Hypothalamus (tissue), 51 donors: Measurements from ENCODE around the gene ALK.

Experiments
- DNase-seq, 51 donors: peaks; one replicate each; lab custom pipeline; 2025; lab: John Stamatoyannopoulos, UW

The ALK gene

DNA sequence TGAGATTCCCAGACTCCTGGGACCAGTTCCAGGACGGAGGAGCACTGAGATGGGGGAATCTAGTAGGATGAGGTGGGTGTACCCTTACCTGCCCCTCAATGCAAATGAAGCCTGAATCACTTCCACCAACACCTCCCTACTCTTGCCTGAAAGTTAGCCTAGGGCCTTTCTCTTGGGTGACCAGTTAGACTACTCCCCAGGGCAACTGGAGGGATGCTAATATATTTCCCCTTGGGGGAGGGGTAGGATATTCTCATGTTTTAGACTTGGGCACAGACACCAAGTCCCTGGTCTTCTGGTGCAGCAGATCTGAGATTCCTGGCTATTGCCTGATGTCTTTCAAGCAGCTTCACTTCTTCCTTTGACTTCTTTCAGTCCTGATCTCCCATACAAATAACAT is 334.5 kb downstream of the ALK start:
- no peak for DNase-seq

DNA sequence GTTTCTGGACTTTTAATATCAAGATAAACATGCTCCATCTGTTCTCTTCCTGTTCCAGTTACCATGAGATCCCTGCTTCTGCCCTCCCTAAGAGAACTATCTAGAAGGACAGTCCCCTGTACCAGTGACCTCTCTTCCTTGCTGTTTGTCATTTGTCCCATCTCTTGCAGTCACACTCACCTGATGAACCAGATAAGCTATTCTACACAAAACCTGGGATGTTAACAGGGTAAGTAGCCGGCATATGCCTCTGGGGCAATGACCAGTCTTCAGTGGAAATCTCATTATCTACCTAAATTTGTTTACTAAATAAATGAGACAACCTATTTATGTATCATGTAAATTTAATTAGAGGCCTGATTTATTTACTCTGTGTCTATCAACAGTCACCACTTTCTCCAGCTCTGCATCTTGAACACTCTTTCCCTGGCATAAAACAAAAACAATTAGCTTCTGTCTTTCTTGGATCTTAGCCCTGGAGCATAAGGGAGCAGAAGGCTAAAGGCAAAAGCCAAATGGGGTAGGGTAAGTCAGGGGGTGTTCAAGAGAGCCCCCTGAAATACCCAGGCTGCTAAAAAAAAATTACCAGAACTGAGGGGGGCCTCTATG is 337.7 kb downstream of the ALK start:
- no peak for DNase-seq

DNA sequence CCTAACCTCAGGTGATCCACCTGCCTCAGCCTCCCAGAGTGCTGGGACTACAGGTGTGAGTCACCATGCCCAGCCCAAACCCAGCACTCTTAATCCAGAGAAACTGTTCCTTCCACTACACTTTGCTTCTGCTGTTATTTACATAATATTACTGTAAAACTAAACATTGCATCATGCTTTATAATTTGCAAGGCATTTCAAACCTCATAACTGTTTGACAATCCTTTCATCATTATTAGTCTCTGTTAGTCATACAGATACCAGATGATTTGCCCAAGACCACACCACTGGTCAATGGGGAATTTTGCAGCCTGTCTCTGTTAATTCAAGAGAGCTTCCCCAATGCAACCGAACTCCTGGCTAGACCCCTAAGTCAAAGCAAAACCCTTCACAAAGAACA is 338.3 kb downstream of the ALK start:
- DNase-seq, result no peak

DNA sequence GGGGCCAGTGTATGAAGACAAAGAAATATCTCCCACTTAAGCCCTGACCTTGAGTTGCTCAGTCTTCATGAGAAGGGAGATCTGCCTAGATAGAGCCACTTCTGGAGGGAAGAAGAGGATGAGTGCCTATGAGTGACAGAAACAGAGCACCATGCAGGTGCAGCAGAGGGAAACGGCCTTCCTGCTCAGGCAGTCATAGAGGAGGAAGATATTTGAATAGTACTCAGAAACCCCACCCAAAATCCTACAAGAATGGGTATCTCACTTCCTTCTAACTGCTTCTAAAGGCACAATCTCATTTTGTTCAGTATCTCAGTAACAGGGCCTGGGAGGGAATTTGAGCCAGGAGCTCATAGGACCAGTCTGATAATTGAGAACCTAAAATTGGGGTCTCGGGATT is 339.3 kb downstream of the ALK start:
- DNase-seq, result no peak

DNA sequence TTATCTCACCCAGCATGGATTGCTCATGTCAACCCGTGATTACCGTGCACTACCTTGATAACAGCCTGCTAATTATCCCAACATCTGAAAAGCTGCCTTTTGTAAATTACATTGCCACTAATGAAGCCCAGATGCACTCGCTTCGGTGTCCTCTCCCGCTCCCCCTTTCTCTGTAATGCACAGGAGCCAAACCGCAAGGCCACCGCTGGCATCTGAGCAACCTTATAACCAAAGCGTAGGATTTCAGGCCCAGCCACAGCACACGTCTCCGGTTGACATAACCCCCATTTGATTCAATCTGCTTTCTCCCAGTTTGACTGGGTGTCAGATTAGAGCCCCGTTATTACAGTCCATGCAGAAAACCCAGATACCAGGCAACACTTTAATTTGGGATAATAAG is 341.2 kb downstream of the ALK start:
- no peak for DNase-seq

DNA sequence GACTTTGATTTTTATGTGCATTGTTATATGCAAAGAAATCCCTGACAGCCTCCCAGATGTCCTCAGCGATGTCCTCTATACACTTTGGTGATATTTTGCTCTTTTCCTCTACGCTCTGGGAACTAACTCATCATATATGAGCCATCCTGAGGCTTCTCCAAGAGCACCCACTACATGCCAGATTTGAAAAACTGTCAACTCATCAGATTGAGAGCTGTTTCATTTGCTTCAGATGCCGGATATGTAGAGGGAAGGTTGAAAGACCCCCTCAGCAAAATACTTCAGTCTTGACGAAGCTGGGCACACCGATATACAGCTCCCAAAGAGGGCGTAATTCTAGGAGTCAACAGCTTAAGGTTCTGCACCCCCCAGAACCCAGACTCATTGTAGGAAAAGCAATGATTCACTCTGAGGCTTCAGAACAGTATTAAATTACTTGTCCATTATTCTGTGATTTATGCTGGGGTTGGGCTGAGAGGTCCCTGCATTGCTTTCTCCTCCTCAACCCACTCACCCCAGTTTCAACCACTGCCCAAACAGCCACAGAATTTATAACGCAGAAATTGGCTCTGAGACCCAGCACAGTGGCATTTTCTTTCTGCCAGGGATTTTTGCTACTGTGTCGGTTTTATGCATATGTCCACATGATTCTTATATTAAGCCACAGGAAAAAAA is 341.8 kb downstream of the ALK start:
- no peak for DNase-seq

DNA sequence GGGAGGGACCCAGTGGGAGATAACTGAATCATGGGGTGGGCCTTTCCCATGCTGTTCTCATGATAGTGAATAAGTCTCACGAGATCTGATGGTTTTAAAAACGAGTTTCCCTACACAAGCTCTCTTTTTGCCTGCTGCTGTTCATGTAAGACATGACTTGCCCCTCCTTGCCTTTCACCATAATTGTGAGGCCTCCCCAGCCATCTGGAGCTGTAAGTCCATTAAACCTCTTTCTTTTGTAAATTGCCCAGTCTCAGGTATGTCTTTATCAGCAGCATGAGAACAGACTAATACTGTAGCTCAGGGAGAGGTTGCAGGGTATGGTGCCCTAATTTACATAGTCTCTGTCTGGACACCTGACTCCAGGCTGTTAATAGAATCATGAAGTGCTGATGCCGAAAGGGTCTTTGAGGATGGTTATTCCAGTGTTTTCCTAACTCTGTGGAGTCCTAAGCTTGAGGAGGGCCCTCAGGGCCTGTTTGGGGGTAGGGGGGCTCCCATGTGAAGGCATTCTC is 343.2 kb downstream of the ALK start:
- no peak for DNase-seq

DNA sequence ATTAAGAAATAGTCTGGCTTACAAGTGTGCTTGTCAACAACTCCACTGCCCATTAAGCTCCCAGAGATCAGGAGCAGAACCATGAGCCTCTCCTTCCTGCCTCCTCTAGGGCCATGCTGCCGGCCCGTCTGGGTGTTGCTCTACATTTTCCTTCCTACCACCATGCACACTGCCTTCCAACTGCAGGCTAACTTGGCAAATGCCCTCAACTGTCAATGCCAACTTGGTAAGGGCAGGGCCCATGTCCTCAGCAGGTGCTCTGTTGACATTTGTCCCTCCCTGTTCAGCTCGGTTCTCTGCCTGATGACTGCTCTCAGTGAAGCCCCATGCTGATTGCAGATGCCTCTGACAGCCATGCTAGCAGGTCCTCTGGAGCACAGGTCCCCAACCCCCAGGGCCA is 345.2 kb downstream of the ALK start:
- DNase-seq, result no peak

DNA sequence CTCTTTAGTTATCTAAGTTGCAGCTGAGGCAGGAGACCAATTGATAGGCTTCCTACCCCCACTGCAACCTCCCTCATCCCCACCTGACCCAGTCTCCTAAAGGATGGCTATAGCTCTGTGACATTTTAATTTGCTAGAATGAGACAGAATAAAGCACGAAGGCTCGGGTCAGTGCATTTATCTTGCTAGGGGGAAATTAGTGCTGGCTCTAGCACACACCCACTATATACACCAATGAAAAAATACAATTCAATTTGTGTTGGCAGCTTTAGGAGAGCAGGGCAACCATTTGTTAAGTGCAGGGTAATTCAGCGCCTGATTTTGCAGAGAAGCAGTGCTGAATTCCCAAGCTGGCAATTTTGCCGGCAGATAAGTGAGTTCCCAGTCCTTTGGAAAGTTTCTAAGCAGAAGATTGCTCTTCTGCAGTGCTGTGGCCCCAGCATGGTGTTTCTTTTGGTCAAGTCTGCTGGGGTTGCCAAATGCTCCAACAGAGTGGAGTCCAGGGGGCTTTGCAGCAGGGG is 346.0 kb downstream of the ALK start:
- DNase-seq, result no peak

DNA sequence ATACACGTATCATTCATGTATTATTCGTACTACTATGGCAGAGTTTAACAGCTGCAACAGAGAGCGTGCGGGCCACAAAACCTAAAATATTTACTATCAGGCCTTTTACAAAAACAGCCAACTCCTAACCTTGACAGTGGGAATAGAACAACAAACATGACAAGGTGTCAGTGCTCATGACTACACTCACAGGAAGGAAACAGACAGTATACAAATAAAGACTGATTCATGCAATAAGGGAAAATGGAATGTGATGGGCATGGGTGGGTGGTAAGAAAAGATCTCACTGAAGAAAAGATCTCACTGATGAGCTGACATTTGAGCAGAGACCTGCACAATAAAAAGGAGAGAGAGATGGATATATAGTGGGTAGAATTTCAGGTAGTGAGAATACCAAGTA is 347.8 kb downstream of the ALK start:
- no peak for DNase-seq

DNA sequence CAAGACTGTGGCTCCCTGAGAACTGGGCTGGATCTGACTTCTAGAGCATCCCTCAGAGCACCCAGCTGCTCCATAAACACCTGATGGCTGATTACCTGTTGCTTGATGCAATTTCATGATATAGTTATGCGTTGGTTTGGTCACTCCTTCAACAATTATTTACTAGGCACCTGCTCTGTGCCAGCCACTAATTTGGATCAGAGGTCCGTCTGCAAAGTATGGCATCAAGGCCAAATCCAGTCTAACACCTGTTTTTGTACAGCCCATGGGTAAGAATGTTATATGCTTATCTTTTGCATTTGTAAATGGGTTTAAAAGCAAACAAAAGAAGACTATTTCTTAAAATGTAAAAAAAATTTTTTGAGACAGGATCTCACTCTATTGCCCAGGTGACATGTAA is 348.2 kb downstream of the ALK start:
- no peak for DNase-seq

DNA sequence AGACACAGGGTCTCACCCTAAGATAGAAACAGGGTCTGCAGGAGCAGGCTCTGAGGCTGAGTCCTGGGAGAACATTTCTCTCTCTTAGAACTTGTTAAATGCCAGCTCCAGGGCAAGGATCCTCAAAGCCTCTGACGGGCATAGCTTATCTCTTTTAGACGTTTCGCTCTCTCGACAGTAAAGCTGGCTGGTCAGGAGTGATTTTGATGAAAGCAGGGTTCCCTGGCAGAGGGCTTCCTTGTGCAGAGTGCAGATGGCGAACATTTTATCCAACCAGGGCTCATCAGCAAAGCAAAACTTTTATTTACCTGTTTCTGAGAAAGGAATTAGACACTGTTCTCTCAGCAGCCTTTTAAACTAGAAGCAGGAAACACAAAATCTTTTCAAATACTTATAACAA is 350.8 kb downstream of the ALK start:
- no peak for DNase-seq

DNA sequence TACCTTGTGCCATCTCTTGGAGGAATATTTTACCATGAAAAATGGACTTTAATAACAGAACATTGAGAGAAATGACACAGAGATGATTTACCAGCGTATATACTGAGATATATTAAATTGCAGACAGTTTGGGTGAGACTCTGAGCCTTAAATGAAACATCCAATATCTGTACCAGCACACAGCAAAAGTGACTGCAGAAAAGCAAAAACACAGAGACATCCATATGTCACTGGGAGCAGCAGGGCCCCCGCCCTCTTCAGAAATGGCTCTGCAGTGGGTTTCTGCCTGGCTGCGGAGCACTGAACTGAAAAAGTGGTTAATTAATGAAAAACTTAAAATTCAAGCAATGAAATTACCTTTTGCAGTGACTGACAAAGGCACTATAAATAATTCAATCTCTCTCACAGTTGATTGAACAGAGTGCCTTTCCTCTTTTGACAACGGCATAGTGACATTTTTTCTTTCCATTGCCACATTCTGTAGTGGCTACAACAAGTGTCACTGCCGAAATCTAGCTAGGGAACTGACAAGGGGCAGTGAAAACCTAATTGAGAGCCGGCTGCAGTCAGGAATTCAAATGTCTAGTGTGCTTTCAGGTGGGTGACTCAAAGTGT is 353.4 kb downstream of the ALK start:
- no peak for DNase-seq

DNA sequence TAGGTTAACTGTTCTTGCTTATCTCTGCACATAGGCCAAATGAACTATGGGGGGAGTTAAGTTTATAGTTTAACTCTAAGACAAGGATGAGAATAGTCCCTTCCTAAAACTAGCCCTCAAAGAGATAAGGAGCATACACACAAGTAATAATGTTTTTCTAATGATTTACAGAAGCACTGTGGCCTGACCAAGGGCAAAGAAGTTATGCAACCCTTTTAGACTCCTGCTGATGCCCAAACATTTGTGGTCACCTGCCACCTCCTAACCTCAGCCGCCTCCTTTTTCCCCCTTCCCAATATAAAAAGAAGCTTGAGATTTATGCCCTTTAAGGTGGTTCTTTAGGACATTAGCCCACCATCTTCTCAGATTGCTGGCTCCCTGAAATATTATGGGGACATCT is 357.7 kb downstream of the ALK start:
- DNase-seq, result no peak

DNA sequence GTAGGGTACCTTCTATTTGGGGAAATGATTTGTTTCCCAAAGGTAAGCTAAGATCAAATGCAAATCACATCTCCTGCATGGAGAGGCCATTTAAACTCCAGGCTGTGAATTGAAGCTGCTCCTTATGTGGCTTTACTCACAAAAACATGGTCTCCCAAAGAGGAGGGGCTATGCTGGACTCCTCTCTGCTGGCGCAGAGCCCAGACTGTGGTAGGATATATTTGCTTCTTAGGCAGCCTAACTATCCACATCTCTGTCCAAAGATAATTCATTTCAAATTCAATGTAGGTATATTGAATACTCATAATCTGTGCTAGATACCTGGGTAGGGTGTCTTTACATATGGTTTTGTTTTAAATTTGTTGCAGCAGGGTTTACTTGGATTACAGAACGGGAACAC is 358.5 kb downstream of the ALK start:
- DNase-seq, result no peak

DNA sequence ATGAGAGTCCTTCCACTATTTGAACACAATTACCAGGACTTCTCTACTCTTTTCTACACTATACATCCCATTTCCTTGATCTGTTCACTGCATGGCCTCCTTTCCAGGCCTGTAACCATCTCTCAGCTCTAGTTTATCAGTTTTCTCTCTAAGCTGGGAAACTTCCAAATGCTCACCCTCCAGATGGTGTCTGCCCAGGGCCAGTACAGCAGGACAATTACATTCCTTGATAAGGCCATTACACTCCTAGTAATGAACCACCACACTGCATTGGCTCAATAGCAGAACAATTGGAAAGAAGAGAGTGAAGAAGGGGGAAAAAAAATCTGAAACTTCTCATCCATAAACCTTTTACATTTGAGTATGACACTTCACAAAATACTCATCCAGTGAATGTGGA is 359.1 kb downstream of the ALK start:
- DNase-seq, result no peak

DNA sequence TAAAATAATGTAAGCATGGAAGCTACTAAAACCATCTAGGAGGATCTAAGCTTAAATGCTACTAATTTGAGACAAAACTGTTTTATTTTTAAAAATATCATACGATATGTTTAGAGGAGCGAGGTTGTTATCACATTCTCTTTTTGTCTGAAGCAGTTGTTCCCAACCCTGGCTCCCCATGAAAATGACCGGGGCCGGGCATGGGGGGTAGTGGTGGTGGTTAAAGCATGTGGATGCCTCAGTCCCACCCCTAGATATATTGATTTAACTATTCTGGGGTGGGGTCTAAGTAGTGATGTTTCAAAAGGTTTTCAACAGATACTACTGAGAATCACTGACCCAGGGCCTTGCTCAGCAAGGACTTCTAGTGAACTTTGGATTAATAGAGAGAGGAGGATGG is 359.8 kb downstream of the ALK start:
- no peak for DNase-seq

DNA sequence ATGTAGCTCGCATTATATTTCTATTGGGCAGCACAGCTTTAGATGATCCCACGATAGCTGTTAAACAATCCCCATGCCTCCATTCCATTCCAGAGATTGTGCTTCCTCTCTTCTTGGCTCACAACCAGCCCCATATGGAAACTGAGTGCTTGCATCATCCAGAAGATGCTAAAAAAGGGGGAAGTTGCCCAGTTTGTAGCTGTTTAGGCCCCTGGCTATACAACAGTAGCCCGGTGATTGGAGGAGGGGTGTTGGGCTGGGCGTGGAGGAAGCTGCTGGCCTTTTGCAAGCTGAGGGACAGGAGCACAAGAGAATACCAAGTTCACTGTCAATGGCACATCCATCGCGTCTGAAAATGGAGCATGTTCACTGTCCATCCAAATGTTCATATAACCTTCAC is 360.2 kb downstream of the ALK start:
- no peak for DNase-seq

DNA sequence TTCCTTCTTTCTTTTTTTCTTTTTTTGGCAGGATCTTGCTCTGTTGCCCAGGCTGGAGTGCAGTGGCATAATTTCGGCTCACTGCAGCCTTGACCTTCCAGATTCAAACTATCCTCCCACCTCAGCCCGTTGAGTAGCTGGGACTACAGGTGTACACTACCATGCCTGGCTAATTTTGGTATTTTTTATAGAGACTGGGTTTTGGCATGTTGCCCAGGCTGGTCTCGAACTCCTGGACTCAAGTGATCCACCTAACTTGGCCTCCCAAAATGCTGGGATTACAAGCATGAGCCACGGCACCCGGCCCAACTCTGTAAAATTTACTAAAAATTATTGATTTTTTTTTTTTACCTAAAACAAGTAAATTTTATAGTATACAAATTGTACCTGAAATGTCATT is 360.8 kb downstream of the ALK start:
- no peak for DNase-seq

DNA sequence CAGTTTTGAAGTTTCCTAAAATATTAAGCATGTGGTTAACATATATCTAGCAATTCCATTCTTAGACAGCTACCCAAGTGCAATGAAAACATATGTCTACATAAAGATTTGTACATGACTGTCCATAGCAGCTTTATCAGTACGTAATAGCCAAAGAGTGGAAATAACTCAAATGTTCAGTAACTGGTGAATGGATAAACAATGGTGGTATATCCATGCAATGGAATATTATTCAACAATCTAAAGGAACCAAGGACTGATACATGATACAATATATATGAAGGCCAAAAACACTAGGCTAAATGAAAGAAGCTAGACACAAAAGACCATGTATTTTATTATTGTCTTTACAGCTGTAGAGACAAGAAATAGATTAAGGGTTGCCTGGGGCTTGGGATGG is 361.4 kb downstream of the ALK start:
- no peak for DNase-seq

DNA sequence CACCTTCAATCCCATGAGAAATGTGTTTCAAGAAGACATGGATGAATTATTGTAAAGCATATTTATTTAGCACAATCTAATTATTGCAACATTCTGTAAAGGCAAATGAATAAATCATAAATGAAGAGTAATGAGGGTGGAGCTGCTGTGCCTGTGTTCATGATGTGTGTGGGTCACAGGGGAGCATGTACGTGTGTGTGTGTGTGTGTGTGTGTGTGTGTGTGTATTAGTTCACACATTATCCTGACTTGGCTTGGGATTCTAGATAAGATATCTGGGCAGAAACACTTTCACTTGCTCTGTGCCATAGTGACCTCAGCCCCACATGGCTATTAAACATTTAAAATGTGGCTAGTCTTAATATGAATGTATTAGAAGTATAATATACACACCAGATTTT is 361.8 kb downstream of the ALK start:
- no peak for DNase-seq

DNA sequence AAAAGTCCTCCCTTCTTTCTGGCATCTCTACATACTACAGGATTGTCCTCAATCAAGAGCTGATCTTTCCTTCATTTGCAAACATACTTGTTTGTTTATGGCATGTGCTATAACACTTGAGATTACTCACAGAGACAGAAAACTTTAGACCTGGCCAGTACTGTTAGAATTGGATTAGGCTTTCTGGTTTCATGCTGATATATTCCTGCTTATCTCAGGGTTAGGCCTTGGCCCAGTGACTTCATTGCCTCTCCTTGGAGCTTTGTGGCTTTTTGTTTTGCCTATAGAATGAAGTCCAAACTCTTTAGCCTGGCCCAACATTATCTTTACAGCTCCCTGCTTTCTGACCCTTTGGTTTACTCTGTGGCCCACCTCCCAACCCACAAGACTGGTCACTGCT is 363.3 kb downstream of the ALK start:
- no peak for DNase-seq
